Suprapubic skin (tissue), 3 donors: ENCODE data around the gene GPX2.

ENCODE experiments used
- CTCF ChIP-seq, 2 donors: fragments of 200-600 bp in 1 of 2; fragments of 450-650 bp in 1 of 2; sonication (generic) in 1 of 2; IDR thresholded peaks; one replicate each; pipeline ENCODE4 v1.5.1; 2016 to 2019; ENCODE audit warnings: antibody characterized with exemption in 2 of 2, mild to moderate bottlenecking in 1 of 2, moderate library complexity in 1 of 2
- POLR2A ChIP-seq, 2 donors: fragments of 450-650 bp; IDR thresholded peaks; one replicate each; pipeline ENCODE4 v1.6.1; 2017; ENCODE audit warnings: antibody characterized with exemption in 2 of 2, mild to moderate bottlenecking in 2 of 2, moderate library complexity in 2 of 2

- TF ChIP-seq CTCF (IDR thresholded peaks at IDR 0.05) (no peak), POLR2A (IDR thresholded peaks at IDR 0.05) (no peak)
These were observed 5.2 kb downstream of the GPX2 start for GRCh38 chr14:64937171-64937820.
